ENCODE results near the gene MON2. TPM values are rescaled to one million over a fixed set of nuclear protein-coding genes. Genes with fewer than 3 reads are reported as not detected.

The MON2 gene
- total RNA-seq, 1 donor from 2014 or later: 16.9 TPM

- H3K36me3 ChIP-seq (ENCODE audit: control insufficient read depth, insufficient read depth, low read length): no peaks in the 10 kb centered on the region
- no peak overlapping the region for H3K4me3 ChIP-seq (ENCODE audit: low read depth, low read length)
- no peak for DNase-seq (ENCODE audit: low read depth)
- H3K27me3 ChIP-seq (ENCODE audit: control insufficient read depth, insufficient read depth, low read length): no peaks in the 10 kb centered on the region
- no peak for TF ChIP-seq CTCF (IDR thresholded peaks at IDR 0.05; ENCODE audit: insufficient read depth, low read length, poor library complexity, severe bottlenecking)
Observed at GRCh38 chr12:62520361-62520760, 53.7 kb downstream of the MON2 start.

- H3K27me3 ChIP-seq (ENCODE audit: control insufficient read depth, insufficient read depth, low read length): no peaks in the 10 kb centered on the region
- no peak for DNase-seq (ENCODE audit: low read depth)
- no peaks in the 10 kb centered on the region for H3K36me3 ChIP-seq (ENCODE audit: control insufficient read depth, insufficient read depth, low read length)
- peak; percentile 4 for TF ChIP-seq CTCF (IDR thresholded peaks at IDR 0.05; ENCODE audit: insufficient read depth, low read length, poor library complexity, severe bottlenecking)
- H3K4me3 ChIP-seq (ENCODE audit: low read depth, low read length): no peak overlapping the region
Observed at GRCh38 chr12:62522984-62523383, 56.4 kb downstream of the MON2 start.

GRCh38 chr12:62523619-62524018 is 57.0 kb downstream of the MON2 start:
- H3K36me3 ChIP-seq (ENCODE audit: control insufficient read depth, insufficient read depth, low read length): no peaks in the 10 kb centered on the region
- no peak for TF ChIP-seq CTCF (IDR thresholded peaks at IDR 0.05; ENCODE audit: insufficient read depth, low read length, poor library complexity, severe bottlenecking)

GRCh38 chr12:62525271-62525670 is 58.6 kb downstream of the MON2 start:
- no peak for TF ChIP-seq CTCF (IDR thresholded peaks at IDR 0.05; ENCODE audit: insufficient read depth, low read length, poor library complexity, severe bottlenecking)
- H3K27me3 ChIP-seq (ENCODE audit: control insufficient read depth, insufficient read depth, low read length): no peaks in the 10 kb centered on the region
- no peaks in the 10 kb centered on the region for H3K36me3 ChIP-seq (ENCODE audit: control insufficient read depth, insufficient read depth, low read length)
- no peak overlapping the region for H3K4me3 ChIP-seq (ENCODE audit: low read depth, low read length)
- no peak for DNase-seq (ENCODE audit: low read depth)

More at GRCh38 chr12:62523619-62524018, 57.0 kb downstream of the MON2 start:
- H3K4me3 ChIP-seq (ENCODE audit: low read depth, low read length): no peak overlapping the region
- no peak for DNase-seq (ENCODE audit: low read depth)
- no peaks in the 10 kb centered on the region for H3K27me3 ChIP-seq (ENCODE audit: control insufficient read depth, insufficient read depth, low read length)

GRCh38 chr12:62530596-62530995 is 64.0 kb downstream of the MON2 start:
- H3K4me3 ChIP-seq (ENCODE audit: low read depth, low read length): no peak overlapping the region
- TF ChIP-seq CTCF (IDR thresholded peaks at IDR 0.05; ENCODE audit: insufficient read depth, low read length, poor library complexity, severe bottlenecking): no peak
- no peaks in the 10 kb centered on the region for H3K27me3 ChIP-seq (ENCODE audit: control insufficient read depth, insufficient read depth, low read length)
- H3K36me3 ChIP-seq (ENCODE audit: control insufficient read depth, insufficient read depth, low read length): no peaks in the 10 kb centered on the region
- DNase-seq (ENCODE audit: low read depth): no peak

GRCh38 chr12:62532333-62532732 is 65.7 kb downstream of the MON2 start:
- DNase-seq (ENCODE audit: low read depth): no peak
- Histone ChIP-seq H3K4me3 (ENCODE audit: low read depth, low read length) (no peak overlapping the region), H3K27me3 (ENCODE audit: control insufficient read depth, insufficient read depth, low read length) (no peaks in the 10 kb centered on the region), H3K36me3 (ENCODE audit: control insufficient read depth, insufficient read depth, low read length) (no peaks in the 10 kb centered on the region)
- no peak for TF ChIP-seq CTCF (IDR thresholded peaks at IDR 0.05; ENCODE audit: insufficient read depth, low read length, poor library complexity, severe bottlenecking)
